HG03354 (cell line): ENCODE results near the gene EYS.
"Not testable (repeated sequence)": the region's sequence is repeated elsewhere in the genome, so short reads cannot be mapped to it uniquely, and the experiment has no call there.

Experiments used
- ATAC-seq: cut with Tn5 transposase; IDR thresholded peaks from one replicate; pipeline ENCODE4 v1.9.1; 2021; ENCODE audit warnings: mild to moderate bottlenecking; ENCODE audit not compliant: unreplicated experiment, poor library complexity, severe bottlenecking

Gene EYS

DNA sequence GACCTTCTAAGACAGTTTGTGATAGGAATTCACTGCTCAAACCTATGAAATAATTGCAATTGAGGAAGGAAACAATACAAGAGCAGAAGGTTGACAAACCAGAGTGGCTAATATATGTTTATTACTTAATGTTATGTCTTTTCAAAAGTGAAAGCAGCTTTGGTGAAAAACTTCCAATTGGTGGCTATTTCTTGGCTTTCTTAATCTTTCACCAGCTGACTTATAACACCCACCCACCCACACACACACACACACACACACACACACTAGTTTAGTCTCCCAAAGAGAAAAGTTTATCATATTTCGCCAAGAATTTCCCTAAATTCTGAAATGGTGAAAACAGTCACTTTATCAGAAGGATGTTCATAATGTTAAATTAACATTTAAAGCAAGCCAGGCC is 583.5 kb downstream of the EYS start:
- no peak for ATAC-seq

DNA sequence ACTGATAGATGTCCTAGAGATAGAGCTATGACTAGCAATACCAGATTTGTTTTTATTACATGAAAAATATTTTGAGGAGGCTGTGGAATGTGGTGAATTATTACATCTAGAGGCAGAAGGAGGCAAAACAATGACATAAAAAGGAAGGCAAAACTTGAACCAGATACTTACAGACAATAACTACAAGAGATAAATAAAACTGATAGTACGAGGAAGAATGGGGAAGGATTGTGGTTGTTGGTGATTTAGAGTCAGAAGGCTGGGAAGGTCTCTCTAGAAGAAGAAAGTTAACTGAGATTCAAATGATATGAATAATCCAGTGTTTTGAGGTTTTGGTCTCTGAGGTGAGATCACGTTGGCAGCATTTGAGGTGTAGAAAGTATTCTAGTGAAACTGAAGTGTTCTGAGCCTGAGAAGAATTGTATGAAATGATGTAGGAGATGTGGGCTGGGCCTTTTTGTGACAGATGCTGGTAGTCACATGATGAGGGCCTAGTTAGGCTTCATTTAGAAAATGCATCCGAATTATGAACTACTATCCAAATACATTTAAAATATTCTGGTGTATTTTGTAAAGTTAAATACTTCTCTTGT is 589.1 kb downstream of the EYS start:
- ATAC-seq: no peak

DNA sequence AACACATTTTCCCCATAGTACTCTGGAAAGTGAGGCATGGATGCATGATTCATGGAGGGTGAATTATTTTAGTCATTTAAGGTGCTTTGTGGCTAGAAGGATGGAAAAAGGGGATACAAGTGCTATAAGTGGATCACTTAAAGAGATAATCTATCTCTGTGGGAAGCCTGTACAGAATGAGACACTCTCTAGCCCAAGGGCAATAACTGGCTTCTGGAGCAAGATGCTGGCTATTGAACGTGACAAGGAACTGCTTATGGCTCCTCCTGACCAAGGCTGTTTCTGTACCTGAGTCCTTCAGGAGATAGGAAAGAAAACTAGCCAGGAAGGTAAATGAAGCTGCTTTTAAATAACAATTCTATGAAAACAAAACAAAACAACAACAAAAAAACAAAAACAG is 590.7 kb downstream of the EYS start:
- no peak for ATAC-seq

DNA sequence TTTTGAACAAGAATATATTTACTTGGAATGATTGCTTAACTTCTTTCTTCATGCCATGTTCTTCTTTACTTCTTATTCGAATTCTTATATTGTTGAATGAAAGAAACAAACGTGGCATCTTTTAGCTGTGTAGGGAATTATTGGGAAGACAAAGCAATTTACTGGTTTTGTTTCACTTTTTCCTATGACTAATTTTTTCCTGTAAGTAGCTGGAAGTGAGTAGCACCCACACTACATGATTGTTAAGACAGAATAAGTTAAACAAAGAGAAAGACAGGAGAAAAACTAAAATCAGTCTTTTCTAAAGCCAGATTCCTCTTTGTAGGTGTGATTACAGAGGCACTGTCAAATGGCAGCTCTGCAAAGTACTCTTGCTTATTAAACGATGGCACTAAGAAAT is 593.4 kb downstream of the EYS start:
- ATAC-seq: no peak

DNA sequence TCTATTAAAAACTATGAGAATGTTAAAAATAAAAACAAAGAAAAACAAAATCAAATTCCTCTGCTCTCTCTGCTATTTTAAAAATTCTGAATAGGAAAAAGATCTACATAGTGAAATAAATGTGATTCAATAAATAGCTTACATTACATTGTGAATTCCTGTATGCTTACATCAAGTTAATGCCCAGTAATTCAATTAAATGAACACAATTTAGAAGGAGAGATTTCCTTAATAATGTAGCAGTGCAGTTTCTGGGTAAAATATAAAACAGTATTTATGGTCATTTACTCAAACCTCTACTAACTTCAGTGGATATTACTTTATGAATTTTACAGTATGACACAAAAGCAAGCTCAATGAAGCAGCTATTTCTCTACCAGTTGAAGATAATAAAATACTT is 594.6 kb downstream of the EYS start:
- no peak for ATAC-seq

DNA sequence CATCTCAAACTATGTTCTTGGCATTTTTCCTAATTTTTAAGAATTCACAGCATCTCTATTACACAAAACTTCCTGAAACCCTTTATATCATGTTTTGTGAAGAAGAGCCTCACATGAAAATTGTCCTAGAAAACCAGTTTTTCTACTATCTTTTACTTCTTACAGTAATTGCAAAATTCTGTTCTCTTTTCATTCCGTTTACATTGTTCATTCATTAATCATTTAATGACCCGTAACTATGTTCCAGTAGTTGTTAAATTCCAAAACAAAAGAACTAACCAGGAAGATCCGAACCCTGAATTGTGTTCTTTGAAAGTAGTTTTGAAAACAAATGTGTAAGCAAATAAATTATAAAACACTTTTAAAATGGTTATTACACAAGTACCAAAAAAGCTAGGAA is 597.0 kb downstream of the EYS start:
- ATAC-seq: no peak

DNA sequence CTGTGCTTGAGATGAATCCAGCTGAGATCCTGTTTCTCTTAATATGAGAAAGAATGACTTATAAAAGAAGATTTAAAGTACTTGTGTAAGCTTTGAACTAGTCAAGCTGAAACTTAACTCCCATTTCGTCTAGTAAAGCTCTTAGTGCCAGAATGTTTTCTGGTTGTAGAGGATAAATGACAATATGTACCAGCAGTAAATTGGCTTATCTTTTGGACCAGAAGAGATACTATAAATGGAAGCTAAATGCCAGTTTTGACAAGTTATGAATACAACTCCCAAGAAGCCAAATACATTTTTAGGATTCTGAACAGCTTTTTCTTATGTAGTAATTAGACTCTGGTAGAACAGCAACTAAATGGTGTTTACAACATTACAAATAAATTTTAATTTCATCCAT is 608.7 kb downstream of the EYS start:
- ATAC-seq: no peak

DNA sequence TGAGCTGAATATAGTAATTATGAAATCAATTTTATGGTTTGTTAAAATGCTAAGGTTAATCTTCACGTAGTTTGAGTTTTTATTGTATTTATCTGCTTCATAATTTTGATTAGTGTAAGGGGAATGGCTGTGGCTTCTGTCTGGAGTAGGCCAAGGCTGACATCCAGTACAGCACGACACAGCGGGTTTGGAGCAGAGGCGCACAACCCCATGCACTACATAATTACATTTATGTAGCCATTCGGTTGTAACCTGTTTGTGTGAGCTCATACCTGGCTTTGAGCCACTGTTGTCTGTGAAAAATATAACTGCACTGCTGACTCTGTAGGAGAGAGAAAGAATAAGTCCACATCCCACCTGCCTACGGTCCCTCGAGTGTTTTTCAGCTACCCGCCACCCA is 615.5 kb downstream of the EYS start:
- no peak for ATAC-seq

DNA sequence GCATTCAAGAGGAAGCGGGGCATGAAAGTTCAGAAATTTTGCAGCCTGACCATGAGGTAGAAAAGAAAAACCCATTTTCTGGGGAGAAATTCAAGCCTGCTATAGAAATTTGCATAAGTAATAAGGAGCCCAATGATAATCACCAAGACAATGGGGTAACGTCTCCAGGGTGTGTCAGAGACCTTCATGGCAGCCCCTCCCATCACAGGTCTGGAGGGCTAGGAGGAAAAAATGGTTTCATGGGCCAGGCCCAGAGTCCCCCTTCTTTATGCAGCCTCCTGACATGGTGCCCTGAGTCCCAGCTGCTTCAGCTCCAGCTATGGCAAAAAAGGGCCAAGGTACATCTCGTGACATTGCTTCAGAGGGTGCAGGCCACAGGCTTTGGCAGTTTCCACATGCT is 618.5 kb downstream of the EYS start:
- no peak for ATAC-seq

DNA sequence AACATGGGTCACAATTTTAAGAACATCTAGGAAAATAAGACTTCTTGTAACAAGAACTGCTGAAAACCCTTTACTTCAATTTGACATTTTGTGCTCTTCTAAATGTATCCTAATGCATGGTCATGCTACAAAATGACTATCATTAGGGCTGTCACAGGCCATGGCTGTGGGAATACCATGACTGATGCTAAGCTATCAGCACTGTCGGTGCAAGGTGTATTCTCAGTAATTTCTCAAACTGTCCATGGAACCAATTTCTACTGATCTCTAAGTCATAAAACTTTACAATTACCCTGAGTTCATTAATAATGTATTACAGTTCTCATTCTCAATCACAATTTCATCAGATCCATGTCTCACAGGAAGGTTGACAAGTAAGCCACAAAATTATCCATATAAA is 625.3 kb downstream of the EYS start:
- ATAC-seq: no peak

DNA sequence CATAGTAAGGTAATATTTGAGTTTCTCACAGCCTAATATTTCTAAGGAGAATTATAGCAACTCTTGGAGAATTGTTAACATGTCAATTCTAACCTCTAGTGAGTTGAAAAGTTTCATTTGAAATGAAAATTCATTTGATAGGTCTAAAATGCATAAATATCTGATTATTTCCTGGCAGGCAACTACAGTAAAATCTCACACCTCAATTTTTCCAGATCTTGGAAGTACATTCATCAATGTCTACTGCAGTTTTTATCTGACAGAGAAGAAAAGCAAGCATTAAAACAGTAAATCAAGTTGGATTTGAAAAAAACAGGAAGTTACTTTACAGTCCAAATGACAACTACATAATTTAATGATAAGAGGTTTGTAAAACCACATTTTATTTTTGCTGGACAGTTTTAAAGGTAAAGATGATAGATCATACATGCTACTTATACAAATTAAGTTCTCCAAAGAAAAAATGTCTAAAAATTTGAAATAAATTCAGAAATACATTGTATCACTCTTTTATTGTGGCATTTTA is 631.3 kb downstream of the EYS start:
- no peak for ATAC-seq

DNA sequence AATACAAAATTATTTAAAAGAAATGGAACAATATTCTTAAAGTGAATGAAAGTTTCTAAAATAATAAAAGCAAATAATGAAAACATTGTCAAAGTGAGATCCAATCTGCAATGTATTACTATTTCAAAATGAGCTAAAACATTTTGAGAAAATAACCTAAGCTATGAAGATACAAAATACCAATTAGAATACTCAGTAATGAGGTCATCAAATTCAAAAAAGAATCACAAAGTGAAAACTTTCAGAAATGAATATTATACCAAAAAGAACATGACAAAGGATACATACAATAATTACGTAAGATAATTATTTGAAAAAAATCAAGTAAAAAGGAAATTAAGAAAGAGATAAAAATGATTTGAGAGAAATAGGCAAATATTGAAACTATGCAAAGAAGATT is 634.5 kb downstream of the EYS start:
- no peak for ATAC-seq

DNA sequence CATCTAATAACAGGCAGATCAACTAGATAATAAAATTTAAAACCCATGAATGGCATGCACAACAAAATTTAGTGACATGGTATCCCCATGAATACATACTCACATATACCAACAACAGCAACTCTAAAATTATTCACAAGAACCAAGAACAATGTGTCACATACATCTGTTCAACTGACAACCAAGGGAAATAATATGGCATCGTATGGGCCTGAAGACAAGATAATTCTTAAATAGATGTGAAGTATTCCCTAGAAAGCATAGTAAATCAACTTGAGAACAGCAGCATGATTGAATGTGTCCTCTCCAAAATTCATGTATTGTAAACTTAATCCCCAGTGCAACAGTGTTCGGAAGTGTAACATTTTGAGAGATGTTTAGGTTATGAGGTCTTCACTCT is 635.5 kb downstream of the EYS start:
- no peak for ATAC-seq

DNA sequence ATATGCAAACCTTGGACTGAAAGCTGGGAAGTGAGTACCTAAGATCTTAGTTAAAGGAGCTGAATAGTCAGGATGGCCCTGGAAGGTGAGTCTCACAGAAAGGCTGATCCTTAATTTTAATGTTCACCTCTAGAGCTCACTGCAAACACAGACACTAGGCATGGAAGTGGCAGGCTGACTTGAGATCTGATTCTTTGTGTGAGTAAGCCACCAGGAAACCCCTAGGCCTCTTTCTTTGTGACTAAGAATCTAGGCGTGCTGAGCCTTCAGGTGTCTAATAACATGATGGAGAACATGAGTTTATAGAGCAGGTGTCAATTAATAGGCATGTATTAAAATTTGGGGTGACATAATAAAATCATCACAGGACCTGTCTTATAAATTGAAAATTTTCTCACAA is 642.2 kb downstream of the EYS start:
- ATAC-seq: no peak

DNA sequence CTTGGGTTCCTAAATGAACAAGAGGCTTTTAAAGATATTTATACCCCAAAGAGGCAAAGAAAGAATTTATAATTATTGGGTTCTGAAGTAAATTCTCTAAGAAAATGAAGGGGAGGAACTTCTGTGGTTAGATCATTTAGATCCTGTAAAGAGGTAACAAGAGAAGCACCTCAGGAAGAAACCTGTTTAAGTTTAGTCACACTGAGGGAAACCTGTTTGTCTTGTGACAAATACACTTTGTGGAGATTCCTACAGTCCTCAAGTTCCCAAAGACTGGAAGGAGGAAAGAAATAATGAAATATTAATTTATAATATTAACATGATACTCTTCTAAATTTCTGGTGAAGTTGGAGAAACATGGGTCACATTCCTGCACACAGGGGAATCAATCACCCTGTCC is 647.5 kb downstream of the EYS start:
- no peak for ATAC-seq

DNA sequence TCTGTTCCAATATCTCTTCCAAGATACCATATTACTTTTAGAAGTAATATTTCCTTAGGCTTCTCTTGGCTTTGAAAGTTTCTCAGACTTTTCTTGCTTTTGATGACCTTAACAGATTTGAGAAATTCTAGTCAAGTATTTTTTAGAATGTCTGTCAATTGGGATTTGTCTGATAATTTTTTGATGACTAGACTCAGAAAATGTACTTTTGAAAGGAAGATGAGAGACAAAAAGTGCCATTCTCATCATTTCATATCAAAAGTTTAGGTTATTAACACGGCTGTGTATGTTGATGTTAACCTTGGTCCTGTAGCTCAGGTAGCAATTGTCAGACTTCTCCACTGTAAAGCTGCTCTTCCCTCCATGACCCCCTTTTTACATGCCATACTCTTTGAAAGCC is 651.5 kb downstream of the EYS start:
- no peak for ATAC-seq

DNA sequence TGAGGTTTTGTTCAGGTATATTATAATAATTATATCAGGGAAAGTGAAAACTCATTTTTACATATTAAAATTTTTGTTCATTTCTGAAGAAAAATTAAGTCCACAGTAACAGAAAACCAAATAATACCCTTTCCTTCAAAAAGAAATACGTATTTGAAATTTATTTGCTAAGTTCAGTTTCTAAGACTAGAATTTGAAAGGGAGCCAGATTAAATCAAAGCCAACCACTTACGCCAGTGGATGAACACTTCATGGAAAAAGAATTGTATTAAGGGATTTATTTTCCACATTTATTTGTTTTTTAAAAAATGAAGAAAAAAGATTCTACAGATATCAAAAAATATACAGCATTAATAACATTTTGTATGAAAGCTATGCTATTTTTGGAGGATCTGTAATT is 654.4 kb downstream of the EYS start:
- no peak for ATAC-seq

DNA sequence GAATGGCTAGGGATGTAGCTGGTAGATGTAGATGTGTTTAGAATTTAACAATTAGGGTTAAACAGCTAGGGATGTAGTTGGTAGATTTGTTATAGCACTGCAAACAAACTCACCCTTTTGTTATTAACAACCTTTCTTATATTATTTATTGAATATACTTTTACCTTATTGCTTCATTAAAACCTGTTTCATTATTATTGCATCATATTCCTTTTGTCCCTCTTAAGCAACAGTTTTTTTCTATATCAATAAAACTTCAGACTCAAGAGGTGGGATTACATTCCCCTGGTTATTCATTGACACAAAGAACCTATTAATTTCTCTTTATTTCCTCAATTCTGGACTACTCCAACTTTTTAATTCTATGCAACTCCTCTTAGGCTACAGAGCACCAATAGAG is 661.2 kb downstream of the EYS start:
- no peak for ATAC-seq

DNA sequence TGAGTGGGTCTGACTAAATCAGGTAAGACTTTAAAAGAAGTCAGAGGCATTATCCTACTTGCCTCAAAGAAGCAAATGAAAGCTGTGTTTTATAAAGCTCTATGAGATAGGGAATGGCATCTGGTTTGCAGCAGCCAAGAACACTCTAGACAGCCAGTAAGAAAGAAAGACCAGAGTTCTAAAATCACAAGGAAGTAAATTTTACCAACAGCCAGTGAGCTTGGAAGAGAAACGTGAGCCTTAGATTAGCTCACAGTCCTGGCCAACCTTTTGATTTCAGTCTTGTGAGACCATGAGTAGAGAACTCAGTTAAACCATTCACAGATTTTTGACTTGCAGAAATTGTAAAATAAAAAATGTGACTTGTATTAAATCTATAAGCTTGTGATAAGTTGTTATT is 693.0 kb downstream of the EYS start:
- ATAC-seq: no peak

DNA sequence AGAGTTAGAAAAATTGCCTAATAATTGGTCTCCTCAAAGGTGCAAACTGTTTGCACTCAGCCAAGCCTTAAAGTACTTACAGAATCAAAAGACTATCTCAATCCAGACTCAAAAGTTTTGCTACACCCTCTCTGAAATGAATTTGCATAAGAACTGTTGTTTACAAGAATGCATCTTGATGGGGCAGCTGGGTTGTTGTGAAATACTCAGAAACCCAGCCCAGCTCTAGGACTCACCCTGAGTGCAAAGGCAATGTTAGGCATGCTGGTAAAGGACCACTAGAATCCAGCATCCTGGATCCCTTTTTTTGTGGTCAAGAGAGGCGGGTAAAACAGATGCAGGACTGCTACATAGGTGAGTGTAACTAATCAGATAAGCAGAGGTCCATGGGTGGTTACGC is 700.2 kb downstream of the EYS start:
- no peak for ATAC-seq

DNA sequence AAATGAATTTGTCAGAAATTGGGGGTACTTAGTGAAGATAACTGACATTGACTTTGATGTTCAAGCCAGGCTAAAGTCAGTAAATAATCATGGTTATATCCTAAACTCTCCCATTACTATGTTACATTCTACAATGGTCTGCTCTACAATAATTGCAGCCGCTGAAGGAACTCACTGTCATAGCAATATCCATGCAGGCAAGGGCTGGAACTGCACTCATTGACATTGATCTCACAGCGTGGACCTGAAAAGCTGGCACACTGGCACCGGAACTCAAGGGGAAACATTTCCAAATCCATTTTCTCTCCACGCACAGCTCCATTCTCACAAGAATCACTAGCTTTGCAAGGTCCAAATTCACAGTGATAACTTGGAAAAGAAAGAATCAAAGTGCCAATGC is 702.7 kb downstream of the EYS start:
- no peak for ATAC-seq

DNA sequence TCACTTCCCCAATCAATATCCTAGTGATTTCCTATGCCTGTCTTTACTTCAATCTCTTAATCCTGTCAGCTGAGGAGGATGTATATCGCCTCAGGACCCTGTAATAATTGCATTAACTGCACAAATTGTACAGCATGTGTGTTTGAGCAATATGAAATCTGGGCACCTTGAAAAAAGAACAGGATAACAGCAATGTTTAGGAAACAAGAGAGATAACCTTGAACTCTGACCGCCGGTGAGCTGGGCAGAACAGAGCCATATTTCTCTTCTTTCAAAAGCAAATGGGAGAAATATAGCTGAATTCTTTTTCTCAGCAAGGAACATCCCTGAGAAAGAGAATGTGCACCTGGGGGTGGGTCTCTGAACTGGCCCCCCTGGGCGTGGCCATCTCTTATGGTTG is 704.1 kb downstream of the EYS start:
- not testable (repeated sequence) for ATAC-seq
